Neural progenitor cell (in vitro differentiated cells): ENCODE data around the gene DUSP12.

Source experiments
- EZH2 ChIP-seq: fragments of 200-600 bp; sonication (generic); IDR thresholded peaks from 2 replicates; pipeline ENCODE4 v1.6.1; 2017; ENCODE audit warnings: antibody characterized with exemption, mild to moderate bottlenecking, moderate library complexity
- EZH2phosphoT487 ChIP-seq: fragments of 200-600 bp; sonication (generic); IDR thresholded peaks from 2 replicates; pipeline ENCODE4 v1.6.1; 2017; ENCODE audit warnings: antibody characterized with exemption
- TF ChIP-seq, protein P1 (sequence below): fragments of 200-600 bp; sonication (generic); IDR thresholded peaks from 2 replicates; pipeline ENCODE4 v1.5.1; 2017; ENCODE audit warnings: antibody characterized with exemption, mild to moderate bottlenecking

DNA sequence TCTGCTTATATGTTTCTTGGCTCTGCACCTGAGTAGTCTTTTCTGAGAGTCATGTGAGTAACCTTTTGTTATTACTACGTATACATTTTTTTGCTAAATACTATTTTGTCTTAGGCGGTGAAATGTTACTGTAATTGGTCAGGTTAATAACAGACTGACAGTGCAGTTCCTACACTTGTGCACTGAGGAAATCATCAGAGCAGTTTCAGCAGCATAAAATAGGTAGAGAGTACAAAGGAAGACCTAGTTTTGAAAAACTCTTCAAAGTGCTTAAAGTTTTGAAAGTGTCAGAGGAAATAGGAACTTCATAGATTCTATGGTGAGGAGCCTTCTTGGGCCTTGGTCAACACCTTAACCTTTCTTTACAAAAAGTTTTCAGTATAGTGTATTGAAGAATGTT is 27.7 kb downstream of the DUSP12 start:
- TF ChIP-seq, protein P1, sequence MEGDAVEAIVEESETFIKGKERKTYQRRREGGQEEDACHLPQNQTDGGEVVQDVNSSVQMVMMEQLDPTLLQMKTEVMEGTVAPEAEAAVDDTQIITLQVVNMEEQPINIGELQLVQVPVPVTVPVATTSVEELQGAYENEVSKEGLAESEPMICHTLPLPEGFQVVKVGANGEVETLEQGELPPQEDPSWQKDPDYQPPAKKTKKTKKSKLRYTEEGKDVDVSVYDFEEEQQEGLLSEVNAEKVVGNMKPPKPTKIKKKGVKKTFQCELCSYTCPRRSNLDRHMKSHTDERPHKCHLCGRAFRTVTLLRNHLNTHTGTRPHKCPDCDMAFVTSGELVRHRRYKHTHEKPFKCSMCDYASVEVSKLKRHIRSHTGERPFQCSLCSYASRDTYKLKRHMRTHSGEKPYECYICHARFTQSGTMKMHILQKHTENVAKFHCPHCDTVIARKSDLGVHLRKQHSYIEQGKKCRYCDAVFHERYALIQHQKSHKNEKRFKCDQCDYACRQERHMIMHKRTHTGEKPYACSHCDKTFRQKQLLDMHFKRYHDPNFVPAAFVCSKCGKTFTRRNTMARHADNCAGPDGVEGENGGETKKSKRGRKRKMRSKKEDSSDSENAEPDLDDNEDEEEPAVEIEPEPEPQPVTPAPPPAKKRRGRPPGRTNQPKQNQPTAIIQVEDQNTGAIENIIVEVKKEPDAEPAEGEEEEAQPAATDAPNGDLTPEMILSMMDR: no peak
- TF ChIP-seq EZH2 (no peak), EZH2phosphoT487 (no peak)
